Suprapubic skin (tissue), 4 donors: Measurements from ENCODE around the gene SPARC. TPM values are rescaled to one million over a fixed set of nuclear protein-coding genes. Genes with fewer than 3 reads are reported as not detected.

ENCODE experiments used
- DNase-seq, 2 donors: peaks; one replicate each; pipeline ENCODE4 v3.0.0-alpha.2; 2019; ENCODE audit warnings: low spot score in 2 of 2
- H3K27ac ChIP-seq: fragments of 200-600 bp; sonication (generic); one replicate; pipeline ENCODE4 v1.5.1; 2019
- H3K27me3 ChIP-seq: fragments of 200-600 bp; sonication (generic); one replicate; pipeline ENCODE4 v1.5.1; 2019
- H3K36me3 ChIP-seq: fragments of 200-600 bp; sonication (generic); one replicate; pipeline ENCODE4 v1.5.1; 2019
- H3K4me1 ChIP-seq: fragments of 200-600 bp; sonication (generic); one replicate; pipeline ENCODE4 v1.5.1; 2019
- H3K4me3 ChIP-seq: fragments of 200-600 bp; sonication (generic); one replicate; pipeline ENCODE4 v1.5.1; 2019; ENCODE audit warnings: mild to moderate bottlenecking
- H3K9me3 ChIP-seq: fragments of 200-600 bp; sonication (generic); one replicate; pipeline ENCODE4 v1.5.1; 2019
- EP300 ChIP-seq: sonication (generic); formaldehyde crosslinking; IDR thresholded peaks from one replicate; pipeline ENCODE4 v1.6.1; 2017; ENCODE audit warnings: antibody characterized with exemption
- POLR2A ChIP-seq, 2 donors: fragments of 450-650 bp; IDR thresholded peaks; one replicate each; pipeline ENCODE4 v1.6.1; 2017; ENCODE audit warnings: antibody characterized with exemption in 2 of 2, mild to moderate bottlenecking in 2 of 2, moderate library complexity in 2 of 2
- POLR2AphosphoS5 ChIP-seq, 3 donors: sonication (generic); formaldehyde crosslinking; IDR thresholded peaks; one replicate each; pipeline ENCODE4 v1.6.1; 2017; ENCODE audit warnings: antibody characterized with exemption in 3 of 3
- WGBS: methylation state at CpG from one replicate; pipeline ENCODE4 v1.1.5; 2018; 5-methylcytosine and 5-hydroxymethylcytosine counted together
- total RNA-seq, 4 donors: library from RNA; depleted of rRNA; stranded (reverse); fragments of >200 nt; gene quantifications; one replicate each; pipeline ENCODE4 v1.1.0, GENCODE V29; 2016
- TF ChIP-seq, protein P1 (sequence below), 2 donors: fragments of 200-600 bp in 1 of 2; fragments of 450-650 bp in 1 of 2; sonication (generic) in 1 of 2; IDR thresholded peaks; one replicate each; pipeline ENCODE4 v1.5.1; 2016 to 2019; ENCODE audit warnings: antibody characterized with exemption in 2 of 2, mild to moderate bottlenecking in 1 of 2, moderate library complexity in 1 of 2

SPARC gene
- total RNA-seq, 4 donors from 2014 or later = 265 to 337 (median 270) TPM

DNA sequence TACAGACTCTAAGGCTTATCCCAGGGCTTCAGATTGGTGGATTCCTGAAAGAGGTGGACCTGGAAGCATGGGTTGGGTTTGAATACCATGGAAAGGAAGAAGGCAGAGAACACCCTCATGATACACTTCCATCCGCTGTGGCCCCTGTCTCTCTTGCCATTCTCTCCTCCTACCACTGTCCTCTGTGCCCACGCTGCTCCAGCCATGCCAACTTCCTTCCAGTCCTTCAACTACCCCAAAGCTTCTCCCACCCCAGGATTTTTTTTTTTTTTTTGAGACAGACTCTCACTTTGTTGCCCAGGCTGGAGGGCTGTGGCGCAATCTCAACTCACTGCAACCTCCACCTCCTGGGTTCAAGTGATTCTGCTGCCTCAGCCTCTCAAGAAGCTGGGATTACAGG is 1.7 kb upstream of the SPARC start:
- H3K9me3 ChIP-seq = no peaks in the 10 kb centered on the region
- H3K27me3 ChIP-seq = no peaks in the 10 kb centered on the region
- TF ChIP-seq POLR2A (IDR thresholded peaks at IDR 0.05) = no peak
- no peak for TF ChIP-seq POLR2AphosphoS5 (IDR thresholded peaks at IDR 0.05)
- no peak for TF ChIP-seq EP300
- TF ChIP-seq, protein P1, sequence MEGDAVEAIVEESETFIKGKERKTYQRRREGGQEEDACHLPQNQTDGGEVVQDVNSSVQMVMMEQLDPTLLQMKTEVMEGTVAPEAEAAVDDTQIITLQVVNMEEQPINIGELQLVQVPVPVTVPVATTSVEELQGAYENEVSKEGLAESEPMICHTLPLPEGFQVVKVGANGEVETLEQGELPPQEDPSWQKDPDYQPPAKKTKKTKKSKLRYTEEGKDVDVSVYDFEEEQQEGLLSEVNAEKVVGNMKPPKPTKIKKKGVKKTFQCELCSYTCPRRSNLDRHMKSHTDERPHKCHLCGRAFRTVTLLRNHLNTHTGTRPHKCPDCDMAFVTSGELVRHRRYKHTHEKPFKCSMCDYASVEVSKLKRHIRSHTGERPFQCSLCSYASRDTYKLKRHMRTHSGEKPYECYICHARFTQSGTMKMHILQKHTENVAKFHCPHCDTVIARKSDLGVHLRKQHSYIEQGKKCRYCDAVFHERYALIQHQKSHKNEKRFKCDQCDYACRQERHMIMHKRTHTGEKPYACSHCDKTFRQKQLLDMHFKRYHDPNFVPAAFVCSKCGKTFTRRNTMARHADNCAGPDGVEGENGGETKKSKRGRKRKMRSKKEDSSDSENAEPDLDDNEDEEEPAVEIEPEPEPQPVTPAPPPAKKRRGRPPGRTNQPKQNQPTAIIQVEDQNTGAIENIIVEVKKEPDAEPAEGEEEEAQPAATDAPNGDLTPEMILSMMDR (IDR thresholded peaks at IDR 0.05) = no peak
- H3K36me3 ChIP-seq = no peaks in the 10 kb centered on the region
- no peak for DNase-seq
- 95% methylated on average over 3 of the region's 3 CpGs for WGBS
- no peak overlapping the region for H3K27ac ChIP-seq
- H3K4me3 ChIP-seq = no peak overlapping the region
- H3K4me1 ChIP-seq = peaks cover 15% of the 10 kb centered on the region

DNA sequence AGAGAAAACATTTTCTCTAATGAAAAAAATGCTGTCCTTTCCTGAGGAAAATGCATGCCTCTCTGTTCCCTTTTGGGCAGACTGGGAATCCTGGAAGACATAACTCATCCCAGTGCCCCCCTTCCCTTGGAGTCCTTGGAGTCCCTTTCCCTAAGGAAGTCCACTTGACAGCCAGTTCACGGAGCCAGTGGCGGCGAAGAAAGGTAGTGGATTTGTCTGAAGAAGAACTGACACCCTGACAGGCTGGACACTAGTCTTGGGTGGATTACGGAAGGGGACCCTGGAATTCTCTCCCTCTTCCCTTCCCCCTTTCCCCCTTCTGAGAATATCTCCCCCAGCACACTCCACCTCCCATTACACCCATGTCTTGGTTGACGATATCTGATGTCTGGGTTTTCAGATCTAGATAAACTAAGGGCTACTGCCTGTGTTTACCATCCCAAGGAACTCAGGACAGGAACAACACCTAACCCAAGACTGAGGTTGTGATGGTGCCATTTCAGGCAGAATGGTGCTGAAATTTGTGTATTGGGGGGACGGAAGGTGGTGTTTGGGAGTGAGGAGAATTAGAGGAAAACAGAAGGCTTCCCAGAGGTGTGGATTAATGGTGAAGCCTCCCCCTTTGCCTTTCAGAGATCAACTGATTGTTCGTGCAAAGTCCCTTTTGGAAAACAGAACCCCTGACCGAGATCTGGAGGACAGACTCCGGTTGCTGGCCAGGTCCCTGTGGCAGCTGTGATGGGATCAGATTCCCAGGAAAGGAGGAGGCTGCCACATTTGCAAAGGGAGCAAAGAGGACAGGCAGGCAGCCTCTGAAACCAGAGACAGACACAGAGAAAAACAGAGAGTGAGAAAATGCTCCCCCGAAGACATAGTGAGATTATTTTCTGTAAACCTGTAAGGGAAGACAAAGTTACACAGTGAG is 704 bp downstream of the SPARC start:
- DNase-seq = no peak
- H3K27me3 ChIP-seq = no peaks in the 10 kb centered on the region
- peak overlapping the region; percentile 49 for H3K4me3 ChIP-seq
- H3K4me1 ChIP-seq = peaks cover 39% of the 10 kb centered on the region
- H3K9me3 ChIP-seq = no peaks in the 10 kb centered on the region
- 3% methylated on average over 10 of the region's 10 CpGs for WGBS
- H3K36me3 ChIP-seq = no peaks in the 10 kb centered on the region
- TF ChIP-seq POLR2A (IDR thresholded peaks at IDR 0.05) = no peak
- TF ChIP-seq POLR2AphosphoS5 (IDR thresholded peaks at IDR 0.05) = no peak
- peak overlapping the region; percentile 82 for H3K27ac ChIP-seq

DNA sequence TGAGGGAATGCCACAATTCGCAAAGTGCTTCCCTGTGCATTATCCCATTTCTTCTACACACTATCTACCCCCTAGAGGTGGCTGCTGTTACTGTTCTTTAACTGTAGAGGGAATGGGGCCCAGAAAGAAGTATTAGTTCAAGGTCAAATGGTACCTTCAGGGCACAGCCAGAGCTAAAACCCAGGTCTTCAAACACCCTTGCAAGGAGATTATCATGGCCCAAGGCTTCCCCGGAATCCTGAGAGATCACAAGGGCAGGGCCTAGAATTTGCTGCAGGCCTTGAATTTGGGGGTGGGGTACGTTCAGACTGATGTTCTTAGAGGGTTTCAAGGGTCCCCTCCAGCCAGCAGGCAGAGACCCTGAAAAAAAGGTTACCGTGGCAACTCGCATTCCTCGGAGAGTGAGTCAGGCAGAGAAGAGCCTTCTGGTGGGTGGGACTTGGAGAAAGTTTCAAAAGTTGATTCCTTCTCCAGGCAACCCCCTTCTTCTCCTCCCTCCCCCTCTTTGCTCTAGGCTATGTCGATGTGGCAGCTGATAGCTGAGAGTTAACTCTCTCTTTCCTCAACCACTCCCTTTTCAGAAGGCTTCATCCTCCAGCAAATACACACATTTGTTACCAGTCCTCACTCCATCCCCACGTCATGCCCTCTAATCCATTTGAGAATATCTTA is 1.9 kb downstream of the SPARC start:
- WGBS = 6% methylated on average over 8 of the region's 8 CpGs
- peak overlapping the region; percentile 82 for H3K27ac ChIP-seq
- H3K4me1 ChIP-seq = peaks cover 43% of the 10 kb centered on the region

DNA sequence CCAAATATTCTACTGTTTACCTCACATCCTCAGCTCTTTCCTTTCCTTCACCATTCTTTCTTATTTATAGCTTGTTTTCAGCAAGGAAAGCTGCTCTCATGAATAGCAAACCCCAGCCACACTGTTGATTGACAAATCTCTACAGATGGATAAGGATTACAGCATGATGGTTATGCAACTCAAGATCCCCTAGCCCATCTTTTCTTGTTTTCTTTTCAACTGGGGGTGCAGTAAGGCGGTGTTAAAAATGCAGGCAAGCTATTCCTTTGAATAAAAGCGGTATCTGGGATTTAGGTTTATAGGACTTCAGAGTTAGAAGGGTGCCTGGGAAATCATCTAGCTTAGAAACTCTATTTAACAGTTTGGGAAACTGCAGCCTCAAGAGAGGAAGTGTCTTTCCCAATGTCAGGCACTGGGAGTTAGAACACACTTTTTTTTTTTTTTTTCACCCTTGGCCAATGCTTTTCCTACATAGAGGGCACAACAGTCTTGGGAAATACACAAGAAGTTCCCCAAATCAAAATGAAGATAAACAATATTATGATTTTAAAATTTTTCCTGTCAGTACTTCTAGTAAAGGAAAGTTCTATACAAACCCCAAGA is 2.6 kb downstream of the SPARC start:
- TF ChIP-seq, protein P1 (IDR thresholded peaks at IDR 0.05) = no peak
- TF ChIP-seq POLR2A (IDR thresholded peaks at IDR 0.05) (no peak), EP300 (no peak), POLR2AphosphoS5 (IDR thresholded peaks at IDR 0.05) (no peak)
- Histone ChIP-seq H3K9me3 (no peaks in the 10 kb centered on the region), H3K27me3 (no peaks in the 10 kb centered on the region), H3K4me3 (peak overlapping the region; percentile 49), H3K27ac (peak overlapping the region; percentile 82), H3K36me3 (no peaks in the 10 kb centered on the region), H3K4me1 (peaks cover 49% of the 10 kb centered on the region)
- DNase-seq = no peak
- 28% methylated on average over 2 of the region's 2 CpGs for WGBS

More for the DNA sequence above, 1.9 kb downstream of the SPARC start:
- DNase-seq = peak in 1 of 2 donors; percentile 80
- TF ChIP-seq POLR2AphosphoS5 (IDR thresholded peaks at IDR 0.05) = peak in 2 of 3 donors; percentile 19 to 42
- no peak for TF ChIP-seq EP300
- peak in 1 of 2 donors; percentile 52 for TF ChIP-seq POLR2A (IDR thresholded peaks at IDR 0.05)
- TF ChIP-seq, protein P1 (IDR thresholded peaks at IDR 0.05) = no peak
- Histone ChIP-seq H3K9me3 (no peaks in the 10 kb centered on the region), H3K4me3 (peak overlapping the region; percentile 49), H3K36me3 (no peaks in the 10 kb centered on the region), H3K27me3 (no peaks in the 10 kb centered on the region)

DNA sequence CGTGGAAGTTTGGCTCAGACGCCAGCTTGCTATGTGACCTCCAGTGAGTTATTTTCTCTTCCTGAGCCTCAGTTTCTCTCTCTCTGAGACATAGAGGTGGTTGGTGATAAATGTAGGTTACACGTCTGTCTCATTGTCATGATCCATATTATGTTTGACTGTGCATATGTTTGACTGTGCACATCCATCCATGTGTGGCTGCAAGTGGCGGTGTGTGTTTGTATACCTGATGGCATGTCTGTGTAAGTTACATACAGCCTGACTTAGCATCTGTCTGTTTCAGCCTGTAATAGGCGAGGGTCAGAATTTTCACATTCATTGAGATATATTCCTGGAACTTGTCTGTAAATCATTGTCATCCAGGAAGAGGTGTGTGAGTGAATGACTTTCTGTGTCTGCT is 3.3 kb downstream of the SPARC start:
- WGBS = 34% methylated on average over 5 of the region's 5 CpGs
- Histone ChIP-seq H3K9me3 (no peaks in the 10 kb centered on the region), H3K27ac (peak overlapping the region; percentile 82), H3K4me3 (peak overlapping the region; percentile 49), H3K36me3 (no peaks in the 10 kb centered on the region), H3K4me1 (peaks cover 56% of the 10 kb centered on the region), H3K27me3 (no peaks in the 10 kb centered on the region)
- TF ChIP-seq EP300 (no peak), POLR2AphosphoS5 (IDR thresholded peaks at IDR 0.05) (no peak)
- no peak for DNase-seq
